Dermis microvascular lymphatic vessel endothelial cell (primary cell): ENCODE measurements around the gene MAP2. TPM values are rescaled to one million over a fixed set of nuclear protein-coding genes. Genes with fewer than 3 reads are reported as not detected.
A peak's percentile ranks its signal among the peaks of the same experiment; 100 is the strongest.
"Not testable (repeated sequence)": the region's sequence is repeated elsewhere in the genome, so short reads cannot be mapped to it uniquely, and the experiment has no call there.

Experiments used
- DNase-seq, 2 donors: peaks; one replicate each; pipeline versions ENCODE4 v3.0.0 to v3.0.0-alpha.2; 2010; ENCODE audit warnings: low read depth in 2 of 2
- total RNA-seq: library from RNA; depleted of rRNA; stranded (reverse); fragments of >200 nt; gene quantifications from 2 replicates; pipeline ENCODE4 v1.2.1, GENCODE V29; 2014

Gene MAP2
- total RNA-seq, 1 donor from 2014 or later: 11.2 TPM

GRCh38 chr2:209584915-209585314 lies 161.1 kb downstream of the MAP2 start:
- DNase-seq: no peak

- DNase-seq: no peak
Measured at GRCh38 chr2:209591021-209591420, 167.2 kb downstream of the MAP2 start.

- DNase-seq: no peak
Measured at GRCh38 chr2:209592106-209592505, 168.3 kb downstream of the MAP2 start.

GRCh38 chr2:209593930-209594329 lies 170.1 kb downstream of the MAP2 start:
- no peak for DNase-seq

- DNase-seq: no peak
Measured at GRCh38 chr2:209596262-209596661, 172.4 kb downstream of the MAP2 start.

DNA sequence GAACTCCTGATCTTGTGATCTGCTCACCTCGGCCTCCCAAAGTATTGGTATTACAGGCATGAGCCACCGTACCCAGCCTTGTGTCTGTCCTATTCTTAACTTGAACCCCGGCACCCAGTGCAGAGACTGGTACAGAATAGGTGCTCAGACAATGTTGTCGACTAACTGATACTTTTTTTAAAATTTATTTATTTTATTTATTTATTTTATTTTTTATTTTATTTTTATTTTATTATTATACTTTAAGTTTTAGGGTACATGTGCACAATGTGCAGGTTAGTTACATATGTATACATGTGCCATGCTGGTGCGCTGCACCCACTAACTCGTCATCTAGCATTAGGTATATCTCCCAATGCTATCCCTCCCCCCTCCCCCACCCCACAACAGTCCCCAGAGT lies 174.4 kb downstream of the MAP2 start:
- not testable (repeated sequence) for DNase-seq

- no peak for DNase-seq
Measured at GRCh38 chr2:209600341-209601171, 176.7 kb downstream of the MAP2 start.

GRCh38 chr2:209601497-209601896 lies 177.7 kb downstream of the MAP2 start:
- DNase-seq: no peak

GRCh38 chr2:209602259-209602658 lies 178.4 kb downstream of the MAP2 start:
- no peak for DNase-seq

DNA sequence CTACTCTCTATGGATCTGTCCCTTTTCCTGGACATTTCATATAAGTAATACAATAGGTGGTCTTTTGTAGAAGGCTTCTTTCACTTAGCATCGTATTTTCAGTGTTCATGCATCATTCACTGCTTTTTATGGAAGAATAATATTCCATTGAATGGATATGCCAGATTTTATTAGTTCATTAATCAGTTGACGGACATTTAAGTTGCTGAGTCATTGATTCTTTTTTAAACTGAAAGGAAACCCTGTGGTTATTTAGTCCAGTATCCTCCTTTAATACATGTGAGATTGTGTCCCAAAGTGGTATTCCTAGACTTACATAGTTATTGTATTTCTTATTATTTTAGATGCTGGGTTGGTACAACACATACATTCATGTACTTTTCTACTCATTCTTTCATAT lies 185.7 kb downstream of the MAP2 start:
- no peak for DNase-seq

DNA sequence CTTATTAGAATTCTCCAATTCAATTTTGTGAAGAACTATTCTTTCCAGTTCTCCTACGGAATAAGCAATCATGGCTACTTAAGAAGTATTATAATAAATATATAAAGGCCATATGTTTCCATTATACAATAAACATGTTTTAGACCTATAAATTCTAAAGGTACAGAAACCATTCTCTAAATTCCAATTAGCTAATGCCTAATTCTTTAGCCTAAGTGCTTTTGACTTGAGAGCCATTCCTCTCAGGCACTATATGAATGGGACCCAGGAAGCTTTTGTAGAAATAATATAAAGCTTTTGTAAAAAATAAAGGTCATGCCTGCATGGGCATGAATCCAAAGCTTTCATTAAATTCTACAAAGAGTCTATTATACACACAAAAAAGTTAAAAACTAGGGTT lies 186.8 kb downstream of the MAP2 start:
- DNase-seq: no peak

DNA sequence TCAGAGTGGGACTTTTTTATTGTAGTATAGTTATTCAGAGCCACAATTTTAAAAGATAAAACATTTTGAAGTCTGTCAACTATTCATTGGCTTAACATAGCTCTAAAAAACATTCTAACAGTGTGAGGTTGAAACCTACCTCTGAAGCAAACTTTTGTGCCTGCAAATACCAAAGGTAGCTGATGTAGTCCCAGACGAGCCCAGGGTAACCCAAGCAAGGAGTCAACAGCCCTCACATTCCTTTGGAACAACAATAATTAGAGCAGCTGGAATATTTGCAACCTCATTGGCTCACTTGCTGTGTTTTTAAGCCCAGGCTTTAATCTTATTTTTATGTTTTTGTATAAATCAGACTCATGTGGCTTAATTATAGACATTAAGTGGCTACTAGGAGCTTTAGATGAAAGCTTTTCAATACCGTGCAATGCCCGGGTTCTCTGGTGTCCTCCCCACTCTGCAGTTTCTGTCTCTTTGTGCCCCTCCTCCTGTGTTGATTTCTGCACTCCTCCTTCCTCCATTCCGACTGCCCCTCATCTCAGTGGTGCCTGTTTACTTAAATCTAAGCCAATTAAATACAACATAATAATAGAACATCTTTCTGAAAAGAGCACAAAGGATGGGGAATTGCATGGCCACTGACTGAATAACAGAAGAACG lies 189.9 kb downstream of the MAP2 start:
- DNase-seq: no peak

DNA sequence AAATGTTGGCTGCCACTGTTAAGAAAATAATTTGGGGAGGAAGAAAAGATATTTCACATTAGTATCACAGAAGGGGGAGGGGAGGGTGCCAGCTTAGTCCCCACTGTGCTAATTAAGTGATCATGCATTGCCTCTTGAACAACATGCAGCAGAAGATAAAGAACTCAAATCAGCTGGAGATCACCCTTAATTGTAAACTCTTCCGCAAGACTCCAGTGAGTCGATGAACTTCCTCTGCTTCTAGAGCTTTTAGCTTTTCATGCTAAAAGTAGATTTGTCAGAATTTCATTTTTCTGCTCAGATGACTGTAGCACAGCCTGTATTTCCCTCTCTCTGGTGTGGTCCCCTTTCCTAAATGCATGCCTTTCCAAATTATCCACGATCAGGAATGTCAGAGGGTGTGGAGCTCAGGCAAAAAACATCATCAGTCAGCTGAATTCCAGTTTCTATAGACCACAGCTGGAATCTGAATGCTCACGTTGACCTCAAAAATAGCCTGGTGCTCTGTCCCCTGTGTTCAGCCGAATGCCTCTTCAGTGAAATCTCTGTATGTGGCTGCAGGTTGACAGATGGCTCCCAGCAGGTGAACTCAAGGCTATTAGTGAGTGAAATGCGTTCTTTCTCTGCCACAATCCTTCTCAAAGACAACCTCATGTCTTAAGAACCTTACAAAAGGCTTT lies 191.0 kb downstream of the MAP2 start:
- no peak for DNase-seq

DNA sequence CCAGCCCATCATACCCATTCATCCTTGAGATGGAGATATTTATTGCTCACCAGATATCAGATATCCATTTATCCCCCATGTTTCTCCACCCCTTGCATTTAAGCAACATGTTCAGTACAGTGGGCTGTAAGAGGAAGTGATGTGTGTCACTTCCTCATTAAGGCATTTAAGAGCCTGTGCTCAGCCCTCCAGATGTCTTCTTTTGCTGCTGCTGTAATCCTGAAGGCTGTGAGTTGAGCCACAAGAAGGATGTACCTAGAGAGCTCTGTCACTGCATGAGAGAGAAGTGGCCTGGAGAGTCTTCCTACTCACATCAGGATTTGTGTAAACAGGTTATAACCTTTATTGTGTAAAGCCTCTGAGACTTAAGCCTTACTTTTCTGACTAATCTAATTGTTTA lies 195.9 kb downstream of the MAP2 start:
- peak in 1 of 2 donors; percentile 20 for DNase-seq

- no peak for DNase-seq
Measured at GRCh38 chr2:209624192-209624938, 200.5 kb downstream of the MAP2 start.

DNA sequence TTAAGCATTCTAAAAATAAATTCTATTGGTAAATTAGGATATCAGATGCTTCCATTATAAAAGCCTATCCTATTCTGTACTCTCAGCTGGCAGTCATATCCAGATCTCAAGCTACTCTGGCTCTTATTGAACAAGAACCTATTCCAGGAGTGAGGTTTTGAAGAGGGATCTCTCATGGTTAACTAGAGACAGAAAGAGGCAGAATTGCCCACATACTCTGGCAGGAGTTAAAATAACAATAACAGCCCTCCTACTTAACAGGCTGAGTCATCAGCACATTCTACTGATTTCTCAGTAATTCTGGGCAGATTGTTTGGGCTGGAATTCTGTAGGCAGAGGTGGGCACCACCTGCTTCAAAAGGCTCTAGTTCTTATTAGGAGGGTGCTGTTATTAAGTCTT lies 205.8 kb downstream of the MAP2 start:
- DNase-seq: peak; percentile 4 to 66

- DNase-seq: no peak
Measured at GRCh38 chr2:209633911-209634310, 210.1 kb downstream of the MAP2 start.

- no peak for DNase-seq
Measured at GRCh38 chr2:209636076-209636475, 212.2 kb downstream of the MAP2 start.

- DNase-seq: no peak
Measured at GRCh38 chr2:209637293-209637692, 213.4 kb downstream of the MAP2 start.

DNA sequence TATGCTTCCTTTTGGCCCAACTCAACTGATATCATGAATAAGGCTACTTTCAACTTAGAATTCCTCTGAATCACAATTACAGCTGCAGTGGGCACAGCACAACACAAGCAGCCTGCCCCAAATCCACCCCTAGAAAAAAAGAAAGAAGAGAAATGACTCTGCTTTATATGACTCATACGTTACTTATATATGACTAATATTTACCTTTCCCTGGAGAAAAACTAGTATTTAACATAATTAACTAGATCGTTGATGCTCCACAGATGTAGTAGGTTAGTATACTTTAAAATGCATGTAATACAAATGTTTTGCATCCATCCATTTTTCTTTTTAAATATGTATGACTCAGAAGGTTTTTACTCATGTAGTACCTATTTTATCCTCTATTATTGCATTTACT lies 214.5 kb downstream of the MAP2 start:
- peak in 1 of 2 donors; percentile 40 for DNase-seq

DNA sequence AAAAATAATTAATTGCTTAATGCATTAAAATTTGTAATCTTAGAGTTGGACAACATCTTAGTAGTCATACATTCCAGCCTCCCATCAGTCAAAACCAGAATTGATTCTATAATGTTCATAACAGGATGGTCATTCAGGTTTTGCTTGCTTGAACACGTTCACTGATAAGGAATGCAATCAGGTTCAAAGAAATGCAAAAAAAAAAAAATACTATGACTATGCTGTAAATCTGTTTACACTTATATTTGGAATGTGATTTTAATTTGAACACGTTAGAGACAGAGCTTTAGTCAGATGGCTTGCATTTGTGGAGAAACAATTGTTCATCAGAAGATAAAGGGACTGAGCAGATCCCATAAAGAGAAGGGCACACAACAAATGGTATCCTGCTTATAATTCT lies 216.5 kb downstream of the MAP2 start:
- no peak for DNase-seq
